Dendritic cell treated with granulocyte-macrophage colony-stimulating factor and Interleukin-4, amounts not matched to agents 40 ng/mL and 50 ng/mL, for 4 days (primary cell): ENCODE data around the gene CMIP.

ENCODE experiments used
- H3K27ac Mint-ChIP-seq: one replicate; pipeline ENCODE4 v1.8.0; 2022; ENCODE audit warnings: mild to moderate bottlenecking, mixed read lengths
- H3K27me3 Mint-ChIP-seq: one replicate; pipeline ENCODE4 v1.8.0; 2022; ENCODE audit warnings: mild to moderate bottlenecking, mixed read lengths
- H3K36me3 Mint-ChIP-seq: one replicate; pipeline ENCODE4 v1.8.0; 2022; ENCODE audit warnings: low read depth, mixed read lengths
- H3K4me1 Mint-ChIP-seq: one replicate; pipeline ENCODE4 v1.8.0; 2022; ENCODE audit warnings: low read depth, mixed read lengths
- H3K4me3 Mint-ChIP-seq: one replicate; pipeline ENCODE4 v1.8.0; 2022; ENCODE audit warnings: mild to moderate bottlenecking, moderate library complexity, mixed read lengths
- H3K9me3 Mint-ChIP-seq: one replicate; pipeline ENCODE4 v1.8.0; 2022; ENCODE audit warnings: mixed read lengths
- intact Hi-C: fragments of 100-400 bp; cut with micrococcal nuclease; formaldehyde crosslinking; loops from one replicate; pipeline ENCODE4 v1.15.0; 2022

Gene CMIP

DNA sequence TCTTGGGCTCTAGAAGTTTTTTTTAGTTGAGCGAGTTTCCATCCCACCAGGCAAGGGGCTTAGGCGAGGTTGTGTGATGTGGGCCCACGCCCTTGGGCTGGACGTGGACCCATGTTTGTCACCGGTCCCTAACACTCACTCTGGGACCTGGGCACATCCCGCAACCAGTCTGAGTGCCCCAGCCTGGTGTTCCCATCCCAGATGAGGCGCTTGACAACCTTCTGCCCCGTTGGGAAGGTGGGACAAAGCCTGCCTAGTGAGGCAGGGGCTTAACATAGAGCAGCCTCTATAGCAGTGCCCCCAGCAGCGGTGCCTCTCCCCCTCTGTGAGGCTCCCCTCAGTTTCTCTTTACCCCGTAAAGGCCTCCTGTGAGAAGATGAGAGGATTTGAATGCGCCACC lies 22.5 kb downstream of the CMIP start:
- Mint-ChIP-seq H3K4me3 (no peak overlapping the region), H3K27me3 (no peaks in the 10 kb centered on the region), H3K4me1 (peaks cover 96% of the 10 kb centered on the region), H3K9me3 (no peaks in the 10 kb centered on the region), H3K27ac (peak overlapping the region; percentile 87), H3K36me3 (peaks cover 57% of the 10 kb centered on the region)
- intact Hi-C loops = no loop called here

DNA sequence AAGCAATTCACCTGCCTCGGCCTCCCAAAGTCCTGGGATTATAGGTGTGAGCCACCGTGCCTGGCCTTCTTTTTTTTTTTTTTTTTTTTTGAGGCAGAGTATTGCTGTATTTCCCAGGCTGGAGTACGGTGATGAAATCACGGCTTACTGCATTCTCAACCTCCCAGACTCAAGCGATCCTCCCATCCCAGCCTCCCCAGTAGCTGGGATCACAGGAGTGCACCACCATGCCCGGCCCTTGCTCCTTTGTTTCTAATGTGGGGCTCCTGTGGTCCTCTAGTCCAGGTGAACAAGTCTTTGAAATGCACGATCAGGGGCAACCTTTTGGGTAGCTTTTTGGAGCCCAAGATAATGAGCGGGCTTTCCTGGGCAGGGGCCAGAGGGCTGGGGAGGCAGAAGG lies 23.2 kb downstream of the CMIP start:
- no peaks in the 10 kb centered on the region for H3K9me3 Mint-ChIP-seq
- peaks cover 96% of the 10 kb centered on the region for H3K4me1 Mint-ChIP-seq
- no peak overlapping the region for H3K4me3 Mint-ChIP-seq
- H3K27ac Mint-ChIP-seq = peak overlapping the region; percentile 87
- H3K27me3 Mint-ChIP-seq = no peaks in the 10 kb centered on the region
- H3K36me3 Mint-ChIP-seq = peaks cover 60% of the 10 kb centered on the region
- intact Hi-C loops = no loop called here

DNA sequence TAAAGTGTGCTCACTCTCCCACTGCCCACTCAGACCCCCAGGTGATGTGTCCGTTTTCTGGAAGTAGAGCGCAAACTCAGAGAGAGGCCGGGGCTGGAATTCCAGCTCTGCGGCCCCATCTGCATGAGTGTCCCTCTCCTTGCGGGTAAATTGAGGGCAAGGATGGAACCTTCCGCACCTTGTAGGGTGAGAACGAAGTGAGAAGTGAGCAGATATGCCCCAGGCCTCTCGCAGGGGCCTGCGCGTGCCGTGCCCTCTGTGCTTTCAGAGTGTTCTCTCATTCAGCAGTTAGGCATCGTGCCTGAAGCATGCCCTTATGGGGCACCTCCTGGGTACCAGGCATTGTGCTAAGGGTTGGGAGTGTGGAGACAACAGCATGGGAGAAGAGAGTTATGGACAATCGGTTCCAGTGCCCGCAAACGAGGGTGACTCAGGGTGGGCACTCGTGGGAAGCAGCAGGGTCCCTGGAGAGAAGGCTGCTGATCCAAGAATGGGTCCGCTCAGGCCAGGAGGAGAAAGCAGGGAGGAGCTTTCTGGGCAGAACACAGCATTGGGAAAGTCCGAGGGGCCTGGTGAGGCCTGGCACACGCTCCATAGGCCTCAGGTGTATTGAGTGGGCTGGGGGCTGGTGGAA lies 23.8 kb downstream of the CMIP start:
- H3K4me3 Mint-ChIP-seq = no peak overlapping the region
- peaks cover 60% of the 10 kb centered on the region for H3K36me3 Mint-ChIP-seq
- no peaks in the 10 kb centered on the region for H3K9me3 Mint-ChIP-seq
- intact Hi-C loops = no loop called here
- H3K4me1 Mint-ChIP-seq = peaks cover 96% of the 10 kb centered on the region
- H3K27me3 Mint-ChIP-seq = no peaks in the 10 kb centered on the region
- peak overlapping the region; percentile 87 for H3K27ac Mint-ChIP-seq

- H3K4me3 Mint-ChIP-seq = peak overlapping the region; percentile 17
- peak overlapping the region; percentile 87 for H3K27ac Mint-ChIP-seq
- no peaks in the 10 kb centered on the region for H3K9me3 Mint-ChIP-seq
- intact Hi-C loops = no loop called here
- no peaks in the 10 kb centered on the region for H3K27me3 Mint-ChIP-seq
- H3K4me1 Mint-ChIP-seq = peaks cover 96% of the 10 kb centered on the region
- peaks cover 60% of the 10 kb centered on the region for H3K36me3 Mint-ChIP-seq
These were observed 24.6 kb downstream of the CMIP start for GRCh38 chr16:81469183-81469677.

DNA sequence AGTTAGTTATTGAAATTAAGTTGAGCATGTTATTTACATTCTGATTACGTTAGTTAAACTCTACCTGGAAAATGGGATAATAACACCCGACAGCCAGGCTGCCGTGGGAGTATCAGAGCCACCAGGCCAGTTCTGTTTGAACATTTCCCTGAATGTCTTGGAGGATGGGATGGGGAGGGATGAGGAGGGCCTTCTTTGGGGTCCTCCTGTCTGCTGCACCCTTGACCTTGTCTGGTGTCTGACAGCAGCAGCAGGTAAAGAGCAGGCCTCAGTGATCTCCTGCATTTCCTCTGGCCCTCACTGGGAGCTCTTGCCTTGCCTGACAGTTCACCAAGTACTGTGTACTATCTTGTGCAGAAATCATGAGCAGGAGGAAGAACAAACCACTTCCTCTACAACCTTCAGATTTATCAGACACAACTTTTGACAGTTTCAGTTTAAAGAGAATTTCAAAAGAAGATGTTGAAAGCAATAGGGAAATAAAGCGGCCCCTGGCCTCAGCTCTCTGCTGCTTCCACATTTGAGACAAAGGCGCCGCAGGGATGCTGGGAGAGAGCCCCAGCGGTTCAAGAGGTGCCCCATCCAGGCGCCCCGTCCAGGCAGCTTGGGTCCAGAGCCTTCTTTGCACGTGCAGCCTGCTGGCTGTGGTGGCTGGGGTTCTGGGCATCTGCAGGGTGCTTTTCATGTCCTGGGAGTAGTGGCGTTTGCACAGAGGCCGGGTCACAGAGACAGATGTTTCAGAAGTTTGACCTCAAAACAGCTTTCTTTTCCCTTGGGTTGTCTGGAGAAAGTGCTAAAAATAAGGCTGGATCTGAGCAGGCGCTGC lies 25.3 kb downstream of the CMIP start:
- Mint-ChIP-seq H3K9me3 (no peaks in the 10 kb centered on the region), H3K27me3 (no peaks in the 10 kb centered on the region), H3K4me3 (peak overlapping the region; percentile 69), H3K4me1 (peaks cover 96% of the 10 kb centered on the region), H3K27ac (peak overlapping the region; percentile 87), H3K36me3 (peaks cover 60% of the 10 kb centered on the region)
- intact Hi-C loops = loop anchor here (5.0 kb wide), 1 partner anchor 37 kb away; no protein-coding TSS in a partner anchor

- H3K9me3 Mint-ChIP-seq = no peaks in the 10 kb centered on the region
- H3K4me1 Mint-ChIP-seq = peaks cover 96% of the 10 kb centered on the region
- peak overlapping the region; percentile 87 for H3K27ac Mint-ChIP-seq
- H3K36me3 Mint-ChIP-seq = peaks cover 62% of the 10 kb centered on the region
- intact Hi-C loops = loop anchor here (5.0 kb wide), 1 partner anchor 36 kb away; no protein-coding TSS in a partner anchor
- H3K4me3 Mint-ChIP-seq = peak overlapping the region; percentile 69
- no peaks in the 10 kb centered on the region for H3K27me3 Mint-ChIP-seq
These were observed 26.4 kb downstream of the CMIP start for GRCh38 chr16:81470796-81471636.

GRCh38 chr16:81471882-81472281 lies 27.3 kb downstream of the CMIP start:
- Mint-ChIP-seq H3K36me3 (peaks cover 71% of the 10 kb centered on the region), H3K4me1 (peaks cover 96% of the 10 kb centered on the region), H3K27me3 (no peaks in the 10 kb centered on the region), H3K27ac (no peak overlapping the region), H3K9me3 (no peaks in the 10 kb centered on the region), H3K4me3 (no peak overlapping the region)
- intact Hi-C loops = loop anchor here (5.0 kb wide), 1 partner anchor 35 kb away; no protein-coding TSS in a partner anchor

DNA sequence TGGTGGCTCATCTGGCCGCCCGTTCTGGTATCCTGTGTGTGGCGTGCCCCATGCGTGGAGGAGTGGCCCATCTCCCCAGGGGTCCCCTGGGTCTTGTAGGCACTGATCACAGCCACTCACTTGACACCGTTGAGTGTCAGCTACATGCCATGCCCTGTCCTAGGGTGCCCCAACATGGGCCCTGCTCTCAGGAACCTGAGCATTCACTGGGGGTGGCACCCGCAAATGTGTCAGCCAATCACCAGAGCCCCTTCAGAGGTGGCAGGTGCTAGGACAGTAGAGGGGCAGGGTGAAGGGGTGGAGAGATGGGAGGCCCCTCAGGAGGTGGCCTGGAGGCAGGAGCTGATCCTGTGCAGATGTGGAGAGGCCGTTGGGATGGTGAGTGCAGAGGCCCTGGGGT lies 27.8 kb downstream of the CMIP start:
- peaks cover 76% of the 10 kb centered on the region for H3K36me3 Mint-ChIP-seq
- no peaks in the 10 kb centered on the region for H3K9me3 Mint-ChIP-seq
- H3K27ac Mint-ChIP-seq = peak overlapping the region; percentile 56
- no peaks in the 10 kb centered on the region for H3K27me3 Mint-ChIP-seq
- intact Hi-C loops = loop anchor here (5.0 kb wide), 1 partner anchor 35 kb away; no protein-coding TSS in a partner anchor
- no peak overlapping the region for H3K4me3 Mint-ChIP-seq
- peaks cover 96% of the 10 kb centered on the region for H3K4me1 Mint-ChIP-seq

DNA sequence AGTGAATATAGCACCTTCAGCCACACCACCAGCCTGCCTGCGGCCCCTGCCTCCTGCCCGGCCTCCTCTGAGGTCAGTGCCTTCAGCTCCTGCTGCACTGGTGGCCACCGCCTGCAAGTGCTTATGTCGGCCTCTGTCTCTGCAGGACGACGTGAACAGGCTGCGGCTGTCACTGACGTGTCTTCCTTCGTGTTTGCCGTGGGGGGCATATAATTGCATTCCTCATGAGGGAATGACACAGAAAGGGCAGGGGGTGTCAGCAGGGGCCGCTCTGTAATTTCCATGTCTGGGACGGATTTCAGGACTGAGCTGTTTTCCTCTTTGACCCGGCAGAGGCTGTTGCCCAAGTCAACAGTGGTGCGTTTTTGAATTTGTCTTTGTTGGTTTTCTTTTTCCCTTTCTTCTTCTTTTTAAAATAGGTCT lies 28.5 kb downstream of the CMIP start:
- H3K4me1 Mint-ChIP-seq = peaks cover 96% of the 10 kb centered on the region
- intact Hi-C loops = loop anchor here (5.0 kb wide), 1 partner anchor 34 kb away; no protein-coding TSS in a partner anchor
- H3K9me3 Mint-ChIP-seq = no peaks in the 10 kb centered on the region
- H3K4me3 Mint-ChIP-seq = peak overlapping the region; percentile 30
- peaks cover 73% of the 10 kb centered on the region for H3K36me3 Mint-ChIP-seq
- no peaks in the 10 kb centered on the region for H3K27me3 Mint-ChIP-seq
- peak overlapping the region; percentile 56 for H3K27ac Mint-ChIP-seq

DNA sequence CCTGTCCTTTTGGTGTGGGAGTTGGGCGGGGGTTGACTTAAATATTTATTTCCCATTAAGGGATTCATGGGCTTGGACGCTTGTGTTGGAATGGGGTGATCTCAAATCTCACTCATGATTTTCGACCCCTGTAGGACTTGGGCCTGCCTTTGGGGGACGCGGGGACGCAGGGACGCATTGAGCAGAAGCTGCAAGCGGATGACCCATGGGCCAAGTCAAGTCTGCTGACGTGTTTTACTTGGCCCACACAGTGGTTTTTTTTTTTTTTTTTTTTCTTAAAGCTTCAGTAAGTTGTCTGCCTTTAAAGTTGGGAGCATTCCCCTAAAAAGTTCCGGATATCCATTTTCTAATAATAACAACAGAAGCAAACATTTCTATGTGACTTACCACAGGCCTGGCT lies 28.9 kb downstream of the CMIP start:
- no peaks in the 10 kb centered on the region for H3K9me3 Mint-ChIP-seq
- H3K4me3 Mint-ChIP-seq = peak overlapping the region; percentile 30
- peak overlapping the region; percentile 56 for H3K27ac Mint-ChIP-seq
- peaks cover 68% of the 10 kb centered on the region for H3K36me3 Mint-ChIP-seq
- H3K4me1 Mint-ChIP-seq = peaks cover 96% of the 10 kb centered on the region
- H3K27me3 Mint-ChIP-seq = no peaks in the 10 kb centered on the region
- intact Hi-C loops = loop anchor here (5.0 kb wide), 1 partner anchor 34 kb away; no protein-coding TSS in a partner anchor

GRCh38 chr16:81473969-81474959 lies 29.7 kb downstream of the CMIP start:
- intact Hi-C loops = loop anchor here (5.0 kb wide), 1 partner anchor 33 kb away; no protein-coding TSS in a partner anchor

More at GRCh38 chr16:81473969-81474959, 29.7 kb downstream of the CMIP start:
- H3K9me3 Mint-ChIP-seq = no peaks in the 10 kb centered on the region
- no peaks in the 10 kb centered on the region for H3K27me3 Mint-ChIP-seq
- no peak overlapping the region for H3K4me3 Mint-ChIP-seq
- H3K27ac Mint-ChIP-seq = peak overlapping the region; percentile 24
- H3K36me3 Mint-ChIP-seq = peaks cover 64% of the 10 kb centered on the region
- H3K4me1 Mint-ChIP-seq = peaks cover 96% of the 10 kb centered on the region
